A673 (cell line): ENCODE measurements around the gene BCL10. TPM values are rescaled to one million over a fixed set of nuclear protein-coding genes. Genes with fewer than 3 reads are reported as not detected.

Experiments used
- BruUV-seq: library from RNA; stranded (reverse); fragments of 400-500 nt; replicated peaks from 2 replicates; lab custom pipeline; 2021; lab: Mats Ljungman, UMichigan
- CTCF ChIA-PET: fragments of 300-600 bp; sonication (Branson Sonifier 250); formaldehyde crosslinking; loops from one replicate; lab custom pipeline; 2022; ENCODE audit warnings: antibody characterized with exemption; lab: Charles Lee
- POLR2A ChIA-PET: fragments of 300-600 bp; sonication (Branson Sonifier 250); formaldehyde crosslinking; loops from one replicate; lab custom pipeline; 2022; ENCODE audit warnings: antibody characterized with exemption; ENCODE audit not compliant: low non-redundant PET; lab: Charles Lee
- DNase-seq: peaks from one replicate; pipeline ENCODE4 v3.0.0-alpha.2; 2015; ENCODE audit warnings: low spot score
- H3K27ac ChIP-seq: fragments of 200-600 bp; sonication (generic); 2 replicates; pipeline ENCODE4 v1.5.1; 2016; ENCODE audit warnings: mixed run types, low read depth, mild to moderate bottlenecking, mixed read lengths, antibody characterized with exemption, low read length; ENCODE audit not compliant: poor library complexity, severe bottlenecking
- H3K27me3 ChIP-seq: fragments of 200-600 bp; sonication (generic); replicated peaks from 2 replicates; pipeline ENCODE4 v1.6.1; 2017; ENCODE audit warnings: mixed run types, low read depth, mild to moderate bottlenecking, mixed read lengths, antibody characterized with exemption, low read length; ENCODE audit not compliant: insufficient read depth, poor library complexity
- H3K36me3 ChIP-seq: fragments of 200-600 bp; sonication (generic); 2 replicates; pipeline ENCODE4 v1.6.1; 2016; ENCODE audit warnings: mixed run types, mild to moderate bottlenecking, mixed read lengths, antibody characterized with exemption, low read length; ENCODE audit not compliant: insufficient read depth, poor library complexity, severe bottlenecking
- H3K4me1 ChIP-seq: fragments of 200-600 bp; sonication (generic); 2 replicates; pipeline ENCODE4 v1.6.1; 2017; ENCODE audit warnings: mixed run types, mild to moderate bottlenecking, mixed read lengths, antibody characterized with exemption, low read length; ENCODE audit not compliant: insufficient read depth, poor library complexity, severe bottlenecking
- H3K4me3 ChIP-seq: fragments of 200-600 bp; sonication (generic); 2 replicates; pipeline ENCODE4 v1.5.1; 2016; ENCODE audit warnings: low read depth, mixed run types, mild to moderate bottlenecking, mixed read lengths, low read length; ENCODE audit not compliant: poor library complexity, severe bottlenecking
- H3K9me3 ChIP-seq: fragments of 200-600 bp; sonication (generic); 2 replicates; pipeline ENCODE4 v1.6.1; 2016; ENCODE audit warnings: mixed run types, low read depth, mild to moderate bottlenecking, mixed read lengths, antibody characterized with exemption, low read length; ENCODE audit not compliant: poor library complexity, severe bottlenecking
- EZH2 ChIP-seq: fragments of 200-600 bp; sonication (generic); IDR thresholded peaks from 2 replicates; pipeline ENCODE4 v1.6.1; 2017; ENCODE audit warnings: borderline replicate concordance, low read depth, mild to moderate bottlenecking, mixed read lengths, antibody characterized with exemption, low read length; ENCODE audit not compliant: poor library complexity, severe bottlenecking
- intact Hi-C: fragments of 100-400 bp; cut with micrococcal nuclease; formaldehyde crosslinking; loops from one replicate; pipeline ENCODE4 v1.10.0; 2022; ENCODE audit not compliant: unreplicated experiment
- total RNA-seq: library from RNA; stranded (reverse); gene quantifications from 2 replicates; pipeline ENCODE4 v1.2.3, GENCODE V29; 2021
- TF ChIP-seq, protein P1 (sequence below): fragments of 300-800, 200-600 bp; sonication (generic); conservative IDR thresholded peaks from 2 replicates; pipeline ENCODE4 v1.5.1; 2017; ENCODE audit warnings: low read depth, mild to moderate bottlenecking, antibody characterized with exemption, low read length, moderate library complexity, mixed read lengths

BCL10 gene
- total RNA-seq, 1 experiment from 2014 or later = 20.9 TPM

DNA sequence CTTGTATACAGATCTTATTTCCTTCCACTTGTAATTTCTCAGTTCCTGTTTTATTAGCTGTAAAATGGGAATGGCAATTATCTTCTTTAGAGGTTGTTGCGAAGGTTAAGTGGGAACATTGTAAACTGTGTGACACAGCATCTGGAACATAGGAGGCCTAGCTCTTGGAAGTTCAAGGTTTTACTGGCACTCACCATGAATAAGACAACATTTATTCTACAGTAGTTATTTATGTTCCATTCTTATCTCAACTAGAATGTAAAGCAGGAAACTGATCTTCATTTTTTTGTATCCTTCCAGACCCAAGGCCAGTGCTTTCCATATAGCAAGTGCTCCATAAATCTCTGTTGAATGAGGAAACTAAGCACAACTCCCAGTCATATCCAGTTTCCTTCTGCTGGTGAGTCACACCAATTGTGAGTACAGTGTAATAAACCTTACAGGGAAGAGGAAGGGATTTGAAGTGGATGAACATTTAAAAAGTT lies 1.4 kb downstream of the BCL10 start:
- H3K27ac ChIP-seq = peak overlapping the region; percentile 5

GRCh38 chr1:85273397-85273796 lies 3.0 kb downstream of the BCL10 start:
- no peak for DNase-seq
- Histone ChIP-seq H3K9me3 (no peaks in the 10 kb centered on the region), H3K4me1 (peaks cover 15% of the 10 kb centered on the region), H3K36me3 (peaks cover 9% of the 10 kb centered on the region), H3K4me3 (no peak overlapping the region), H3K27me3 (no peaks in the 10 kb centered on the region), H3K27ac (no peak overlapping the region)
- intact Hi-C loops = no loop called here
- BruUV-seq = no TSS peak
- POLR2A ChIA-PET = no interaction called here
- TF ChIP-seq, protein P1, sequence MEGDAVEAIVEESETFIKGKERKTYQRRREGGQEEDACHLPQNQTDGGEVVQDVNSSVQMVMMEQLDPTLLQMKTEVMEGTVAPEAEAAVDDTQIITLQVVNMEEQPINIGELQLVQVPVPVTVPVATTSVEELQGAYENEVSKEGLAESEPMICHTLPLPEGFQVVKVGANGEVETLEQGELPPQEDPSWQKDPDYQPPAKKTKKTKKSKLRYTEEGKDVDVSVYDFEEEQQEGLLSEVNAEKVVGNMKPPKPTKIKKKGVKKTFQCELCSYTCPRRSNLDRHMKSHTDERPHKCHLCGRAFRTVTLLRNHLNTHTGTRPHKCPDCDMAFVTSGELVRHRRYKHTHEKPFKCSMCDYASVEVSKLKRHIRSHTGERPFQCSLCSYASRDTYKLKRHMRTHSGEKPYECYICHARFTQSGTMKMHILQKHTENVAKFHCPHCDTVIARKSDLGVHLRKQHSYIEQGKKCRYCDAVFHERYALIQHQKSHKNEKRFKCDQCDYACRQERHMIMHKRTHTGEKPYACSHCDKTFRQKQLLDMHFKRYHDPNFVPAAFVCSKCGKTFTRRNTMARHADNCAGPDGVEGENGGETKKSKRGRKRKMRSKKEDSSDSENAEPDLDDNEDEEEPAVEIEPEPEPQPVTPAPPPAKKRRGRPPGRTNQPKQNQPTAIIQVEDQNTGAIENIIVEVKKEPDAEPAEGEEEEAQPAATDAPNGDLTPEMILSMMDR = no peak
- no peak for TF ChIP-seq EZH2
- CTCF ChIA-PET = interaction anchor here (1.1 kb wide), 1 partner anchor 15 kb away, joined by 3 read pairs; no protein-coding TSS in a partner anchor

More for the DNA sequence above, 1.4 kb downstream of the BCL10 start:
- no peak for TF ChIP-seq EZH2
- TF ChIP-seq, protein P1 = no peak
- intact Hi-C loops = no loop called here
- DNase-seq = peak; percentile 80
- no peaks in the 10 kb centered on the region for H3K9me3 ChIP-seq
- ChIA-PET POLR2A (no interaction called here), CTCF (interaction anchor here (1.7 kb wide), 1 partner anchor 15 kb away, joined by 9 read pairs; the partner anchor contains the start of gene C1orf52)
- H3K4me1 ChIP-seq = peaks cover 21% of the 10 kb centered on the region
- no TSS peak for BruUV-seq
- H3K27me3 ChIP-seq = no peaks in the 10 kb centered on the region
- peak overlapping the region; percentile 84 for H3K4me3 ChIP-seq
- peaks cover 9% of the 10 kb centered on the region for H3K36me3 ChIP-seq

- intact Hi-C loops = no loop called here
- no peaks in the 10 kb centered on the region for H3K9me3 ChIP-seq
- no peaks in the 10 kb centered on the region for H3K4me1 ChIP-seq
- H3K36me3 ChIP-seq = peaks cover 33% of the 10 kb centered on the region
- no TSS peak for BruUV-seq
- H3K27ac ChIP-seq = no peak overlapping the region
- ChIA-PET POLR2A (no interaction called here), CTCF (no interaction called here)
- DNase-seq = no peak
- no peaks in the 10 kb centered on the region for H3K27me3 ChIP-seq
- no peak for TF ChIP-seq EZH2
- TF ChIP-seq, protein P1 = no peak
- H3K4me3 ChIP-seq = no peak overlapping the region
Measured at GRCh38 chr1:85268801-85269585, 7.4 kb downstream of the BCL10 start.
